Hepatocyte (in vitro differentiated cells): ENCODE measurements around the gene TAS2R16.

ENCODE experiments used
- EZH2 ChIP-seq: fragments of 200-600 bp; sonication (generic); IDR thresholded peaks from 2 replicates; pipeline ENCODE4 v1.6.1; 2016; ENCODE audit warnings: antibody characterized with exemption, mild to moderate bottlenecking, borderline replicate concordance
- EZH2phosphoT487 ChIP-seq: fragments of 200-600 bp; sonication (generic); IDR thresholded peaks from one replicate; pipeline ENCODE4 v1.6.1; 2018; ENCODE audit warnings: antibody characterized with exemption, mild to moderate bottlenecking, low read depth, moderate library complexity; ENCODE audit not compliant: unreplicated experiment, severe bottlenecking

DNA sequence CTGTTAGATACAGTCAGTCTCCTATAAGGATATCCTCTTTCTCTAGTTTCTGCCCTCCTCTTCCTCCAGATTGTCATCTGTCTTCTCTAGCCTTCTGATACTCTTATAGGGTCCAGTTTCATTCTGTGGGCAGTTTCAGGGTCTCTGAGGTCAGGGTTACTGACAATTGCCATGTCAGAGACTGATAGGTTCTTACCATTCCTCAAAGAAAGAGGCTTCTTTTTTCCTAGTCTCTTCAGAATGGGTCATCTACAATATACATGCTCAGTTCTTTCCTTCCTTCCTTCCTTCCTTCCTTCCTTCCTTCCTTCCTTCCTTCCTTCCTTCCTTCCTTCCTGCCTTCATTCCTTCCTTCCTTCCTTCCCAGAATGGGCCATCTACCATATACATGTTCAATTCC lies 48.1 kb upstream of the TAS2R16 start:
- no peak for TF ChIP-seq EZH2
- TF ChIP-seq EZH2phosphoT487 = no peak
